SU-DHL-6 (cell line): Measurements from ENCODE around the gene ZNF423.

Experiments
- CTCF ChIP-seq: fragments of 200-600 bp; sonication (generic); IDR thresholded peaks from one replicate; pipeline ENCODE4 v1.5.1; 2017; ENCODE audit warnings: antibody characterized with exemption, mild to moderate bottlenecking, low read length, moderate library complexity; ENCODE audit not compliant: insufficient read depth, poor library complexity, severe bottlenecking
- EZH2phosphoT487 ChIP-seq: fragments of 200-600 bp; sonication (generic), shearing (Covaris generic); conservative IDR thresholded peaks from 2 replicates; pipeline ENCODE4 v1.6.1; 2018; ENCODE audit warnings: mild to moderate bottlenecking, antibody characterized with exemption, low read length, moderate library complexity, mixed read lengths

- no peak for TF ChIP-seq CTCF
- no peak for TF ChIP-seq EZH2phosphoT487
Observed at GRCh38 chr16:49848530-49848929, 7.4 kb downstream of the ZNF423 start.
